Mesenchymal stem cell (in vitro differentiated cells and primary cell): ENCODE measurements around the gene SPCS1.
A peak's percentile ranks its signal among the peaks of the same experiment; 100 is the strongest.

ENCODE experiments used
- DNase-seq: peaks from one replicate; pipeline ENCODE4 v3.0.0-alpha.2; 2013
- H2AFZ ChIP-seq: one replicate; pipeline ENCODE4 v1.6.1; 2013; ENCODE audit warnings: low read depth, mild to moderate bottlenecking, control low read depth, inconsistent platforms, low read length, moderate library complexity
- H2AK5ac ChIP-seq: 2 replicates; pipeline ENCODE4 v1.6.1; 2013; ENCODE audit warnings: low read length, moderate library complexity, mild to moderate bottlenecking, inconsistent platforms; ENCODE audit not compliant: severe bottlenecking
- H2BK120ac ChIP-seq: one replicate; pipeline ENCODE4 v1.6.1; 2013; ENCODE audit warnings: low read depth, mild to moderate bottlenecking, inconsistent platforms, low read length, moderate library complexity
- H2BK12ac ChIP-seq, 2 experiments: one replicate each; pipeline ENCODE4 v1.6.1; 2013; ENCODE audit warnings: inconsistent platforms in 2 of 2, low read length in 2 of 2, mild to moderate bottlenecking in 2 of 2, moderate library complexity in 2 of 2, control low read depth in 1 of 2
- H2BK15ac ChIP-seq: one replicate; pipeline ENCODE4 v1.6.1; 2013; ENCODE audit warnings: mild to moderate bottlenecking, low read depth, inconsistent platforms; ENCODE audit not compliant: poor library complexity, severe bottlenecking
- H2BK5ac ChIP-seq: 2 replicates; pipeline ENCODE4 v1.6.1; 2013; ENCODE audit warnings: low read depth, mild to moderate bottlenecking, low read length, control low read depth, inconsistent platforms; ENCODE audit not compliant: poor library complexity, severe bottlenecking
- H3K14ac ChIP-seq, 2 experiments: one replicate each; pipeline ENCODE4 v1.6.1; 2013; ENCODE audit warnings: inconsistent platforms in 2 of 2, low read length in 2 of 2, control low read depth in 1 of 2, mild to moderate bottlenecking in 1 of 2, moderate library complexity in 1 of 2
- H3K18ac ChIP-seq, 2 experiments: one replicate each; pipeline ENCODE4 v1.6.1; 2013; ENCODE audit warnings: inconsistent platforms in 2 of 2, low read length in 2 of 2, control low read depth in 1 of 2, low read depth in 1 of 2, mild to moderate bottlenecking in 1 of 2
- H3K23ac ChIP-seq, 2 experiments: one replicate each; pipeline ENCODE4 v1.6.1; 2013; ENCODE audit warnings: inconsistent platforms in 2 of 2, low read length in 2 of 2, mild to moderate bottlenecking in 2 of 2, moderate library complexity in 2 of 2, control low read depth in 1 of 2
- H3K27ac ChIP-seq: 2 replicates; pipeline ENCODE4 v1.5.1; 2013; ENCODE audit warnings: mild to moderate bottlenecking, moderate library complexity, low read length, control low read depth, inconsistent platforms; ENCODE audit not compliant: poor library complexity, severe bottlenecking
- H3K27me3 ChIP-seq, 2 experiments: 2 replicates each; pipeline versions ENCODE4 v1.6.1 to v1.7.0; 2013; ENCODE audit warnings: low read length in 2 of 2, mild to moderate bottlenecking in 2 of 2, moderate library complexity in 2 of 2, control low read depth in 1 of 2, inconsistent platforms in 1 of 2; ENCODE audit not compliant: control insufficient read depth in 1 of 2, insufficient read depth in 1 of 2
- H3K36me3 ChIP-seq, 2 experiments: 2 replicates each; pipeline versions ENCODE4 v1.6.1 to v1.7.0; 2013; ENCODE audit warnings: low read length in 2 of 2, control low read depth in 1 of 2, inconsistent platforms in 1 of 2, low read depth in 1 of 2, mild to moderate bottlenecking in 1 of 2; ENCODE audit not compliant: insufficient read depth in 2 of 2, control insufficient read depth in 1 of 2
- H3K4ac ChIP-seq, 2 experiments: one replicate each; pipeline ENCODE4 v1.6.1; 2013; ENCODE audit warnings: inconsistent platforms in 2 of 2, low read length in 2 of 2, mild to moderate bottlenecking in 2 of 2, moderate library complexity in 2 of 2, control low read depth in 1 of 2, low read depth in 1 of 2
- H3K4me1 ChIP-seq: 2 replicates; pipeline ENCODE4 v1.6.1; 2013; ENCODE audit warnings: low read depth, low read length, control low read depth; ENCODE audit not compliant: control insufficient read depth, insufficient read depth
- H3K4me2 ChIP-seq: 2 replicates; pipeline ENCODE4 v1.6.1; 2013; ENCODE audit warnings: low read length, mild to moderate bottlenecking, inconsistent platforms; ENCODE audit not compliant: poor library complexity, severe bottlenecking
- H3K4me3 ChIP-seq, 2 experiments: 2 replicates each; pipeline versions ENCODE4 v1.5.1 to v1.7.0; 2013; ENCODE audit warnings: low read length in 2 of 2, mild to moderate bottlenecking in 2 of 2, control low read depth in 1 of 2, low read depth in 1 of 2; ENCODE audit not compliant: insufficient read depth in 1 of 2
- H3K79me1 ChIP-seq: replicated peaks from 2 replicates; pipeline ENCODE4 v1.6.1; 2013; ENCODE audit warnings: mild to moderate bottlenecking, control low read depth, low read length, inconsistent platforms; ENCODE audit not compliant: poor library complexity, severe bottlenecking
- H3K9ac ChIP-seq: 2 replicates; pipeline ENCODE4 v1.7.0; 2013; ENCODE audit warnings: mild to moderate bottlenecking, low read length, moderate library complexity
- H3K9me3 ChIP-seq: 2 replicates; pipeline ENCODE4 v1.7.0; 2013; ENCODE audit warnings: mild to moderate bottlenecking, low read length; ENCODE audit not compliant: control insufficient read depth
- H4K8ac ChIP-seq: one replicate; pipeline ENCODE4 v1.6.1; 2013; ENCODE audit warnings: inconsistent platforms, mild to moderate bottlenecking, low read length, moderate library complexity
- H4K91ac ChIP-seq: one replicate; pipeline ENCODE4 v1.6.1; 2013; ENCODE audit warnings: mild to moderate bottlenecking, low read length, inconsistent platforms
- WGBS: methylation state at CpG from one replicate; pipeline ENCODE4 v1.1.7; 2013; ENCODE audit warnings: mixed read lengths; 5-methylcytosine and 5-hydroxymethylcytosine counted together

Gene SPCS1

DNA sequence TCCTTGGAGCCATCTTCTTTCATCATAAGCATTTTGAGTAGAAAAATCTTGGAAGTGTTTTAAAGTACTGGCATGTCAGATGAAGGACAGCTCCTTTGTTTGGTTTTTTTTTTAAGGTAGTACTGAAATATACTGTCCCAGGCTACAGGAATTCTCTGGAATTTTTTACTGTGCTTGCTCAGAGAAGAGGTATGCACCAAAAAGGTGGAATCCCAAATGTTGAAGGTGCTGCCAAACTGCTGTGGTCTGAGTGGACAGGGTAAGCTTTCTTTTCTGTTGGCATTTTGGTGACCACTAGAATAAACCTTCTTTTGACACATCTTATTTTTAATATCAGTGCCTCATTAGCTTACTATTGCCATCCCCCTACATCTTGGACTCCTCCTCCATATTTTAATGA, 12.8 kb upstream of the SPCS1 start:
- no peak overlapping the region for H3K18ac ChIP-seq
- peaks cover 33 to 99% of the 10 kb centered on the region in 2 experiments for H3K36me3 ChIP-seq
- no peak overlapping the region for H2AK5ac ChIP-seq

DNA sequence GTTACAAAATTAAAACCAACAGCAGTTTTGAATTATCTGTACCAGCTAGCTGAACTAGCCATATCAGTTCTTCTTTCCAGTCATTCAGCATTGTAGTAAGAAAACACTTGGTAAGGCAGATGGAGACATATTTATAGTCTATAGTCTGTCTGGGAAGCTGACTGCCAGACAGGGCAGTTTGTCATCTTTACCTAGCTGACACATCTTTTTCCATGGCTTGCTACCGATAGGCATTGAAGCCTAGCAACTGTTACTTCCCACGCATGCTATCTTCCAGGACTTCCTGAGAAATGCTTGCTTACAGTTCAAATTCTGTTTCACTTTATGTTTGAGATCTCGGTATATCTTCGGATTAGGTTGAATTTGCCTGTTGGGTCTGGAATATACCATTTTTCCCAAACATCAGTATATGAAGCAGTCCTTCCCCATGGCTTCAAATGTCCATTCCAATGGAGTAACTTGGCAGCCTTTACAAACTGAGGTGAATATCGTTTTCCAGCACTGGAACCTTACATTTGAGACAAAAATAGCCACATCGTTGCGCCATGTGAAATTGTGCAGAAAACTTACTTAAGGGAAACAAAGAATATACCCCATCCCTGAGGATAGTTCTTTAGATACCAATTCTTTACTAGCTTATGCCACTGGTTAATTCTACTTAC, 11.2 kb upstream of the SPCS1 start:
- no peak overlapping the region for H3K4me2 ChIP-seq
- no peak overlapping the region for H3K9ac ChIP-seq
- no peak overlapping the region for H2AK5ac ChIP-seq
- no peak overlapping the region for H4K91ac ChIP-seq
- no peak overlapping the region for H3K4me3 ChIP-seq
- H3K27me3 ChIP-seq = no peaks in the 10 kb centered on the region
- no peak overlapping the region for H4K8ac ChIP-seq
- no peak overlapping the region for H3K18ac ChIP-seq
- WGBS = 79% methylated on average over 7 of the region's 7 CpGs
- no peaks in the 10 kb centered on the region for H3K9me3 ChIP-seq
- no peak overlapping the region for H2BK5ac ChIP-seq
- H3K4ac ChIP-seq = no peak overlapping the region
- H3K23ac ChIP-seq = no peak overlapping the region
- H2BK15ac ChIP-seq = no peak overlapping the region
- no peak overlapping the region for H3K14ac ChIP-seq
- H2BK120ac ChIP-seq = no peak overlapping the region
- DNase-seq = no peak
- H3K79me1 ChIP-seq = peaks cover 9% of the 10 kb centered on the region
- no peak overlapping the region for H3K27ac ChIP-seq
- no peaks in the 10 kb centered on the region for H3K4me1 ChIP-seq
- H2AFZ ChIP-seq = no peak overlapping the region
- peaks cover 25 to 95% of the 10 kb centered on the region in 2 experiments for H3K36me3 ChIP-seq
- H2BK12ac ChIP-seq = no peak overlapping the region

More for the DNA sequence above, 12.8 kb upstream of the SPCS1 start:
- Histone ChIP-seq H3K79me1 (peaks cover 13% of the 10 kb centered on the region), H2BK120ac (no peak overlapping the region), H3K27me3 (no peaks in the 10 kb centered on the region), H3K14ac (no peak overlapping the region), H2AFZ (no peak overlapping the region), H3K27ac (no peak overlapping the region), H3K4me3 (no peak overlapping the region), H2BK15ac (no peak overlapping the region), H4K8ac (no peak overlapping the region), H2BK12ac (no peak overlapping the region), H3K9me3 (no peaks in the 10 kb centered on the region), H2BK5ac (no peak overlapping the region), H4K91ac (no peak overlapping the region), H3K9ac (peak overlapping the region; percentile 6), H3K4me1 (no peaks in the 10 kb centered on the region), H3K4me2 (no peak overlapping the region), H3K4ac (no peak overlapping the region), H3K23ac (no peak overlapping the region)
- no peak for DNase-seq

DNA sequence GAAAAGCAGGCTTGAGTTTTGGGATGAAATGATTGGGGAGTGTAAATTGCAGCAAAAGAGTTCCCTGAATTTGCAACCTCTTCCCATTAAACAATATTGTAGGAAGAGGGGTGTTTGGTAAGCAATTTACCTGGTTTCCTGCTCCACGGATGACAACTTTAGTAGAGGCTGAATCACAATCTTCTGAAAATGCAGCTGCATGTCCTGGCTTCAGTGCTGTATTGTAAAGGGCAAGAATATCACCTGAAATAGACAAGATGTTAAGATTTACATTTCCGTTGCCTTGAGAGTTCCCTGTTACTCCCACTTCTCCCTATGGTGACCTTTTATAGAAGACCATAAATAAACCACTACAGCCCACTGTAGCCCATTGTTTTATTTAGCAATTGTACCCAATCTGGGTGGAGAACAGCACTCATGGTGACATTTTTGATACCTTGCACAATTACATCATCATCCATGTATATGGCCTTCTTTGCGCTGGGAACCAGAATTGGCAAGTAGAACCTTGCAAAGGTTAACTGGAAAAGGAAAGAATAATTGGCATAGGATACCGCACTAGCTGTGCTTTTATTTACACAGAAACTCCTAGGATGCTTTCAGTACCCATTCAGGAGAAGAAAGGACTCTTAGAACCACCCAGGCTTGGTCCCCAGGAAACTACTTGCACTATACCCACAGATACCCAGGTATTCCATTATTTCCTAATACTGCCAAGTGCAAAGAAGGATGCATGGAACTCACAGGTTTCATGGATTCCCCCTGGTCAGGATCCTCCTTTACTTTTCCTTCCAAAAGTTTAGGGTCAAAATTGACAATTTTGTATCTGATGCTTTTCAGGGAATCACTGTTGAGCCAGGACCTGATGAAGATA, 9.9 kb upstream of the SPCS1 start:
- no peak overlapping the region for H3K4ac ChIP-seq
- H3K4me3 ChIP-seq = no peak overlapping the region
- no peaks in the 10 kb centered on the region for H3K27me3 ChIP-seq
- H2AK5ac ChIP-seq = no peak overlapping the region
- H2BK120ac ChIP-seq = no peak overlapping the region
- H4K8ac ChIP-seq = no peak overlapping the region
- H3K4me2 ChIP-seq = no peak overlapping the region
- H2BK12ac ChIP-seq = no peak overlapping the region
- no peak overlapping the region for H3K23ac ChIP-seq
- H3K9ac ChIP-seq = no peak overlapping the region
- no peak overlapping the region for H4K91ac ChIP-seq
- no peak overlapping the region for H2BK5ac ChIP-seq
- H2AFZ ChIP-seq = no peak overlapping the region
- peaks cover 10% of the 10 kb centered on the region for H3K79me1 ChIP-seq
- WGBS = 95% methylated on average over 4 of the region's 4 CpGs
- H3K36me3 ChIP-seq = peaks cover 18 to 88% of the 10 kb centered on the region in 2 experiments
- H3K18ac ChIP-seq = no peak overlapping the region
- no peaks in the 10 kb centered on the region for H3K9me3 ChIP-seq
- no peak overlapping the region for H3K14ac ChIP-seq
- no peaks in the 10 kb centered on the region for H3K4me1 ChIP-seq
- no peak overlapping the region for H3K27ac ChIP-seq
- no peak overlapping the region for H2BK15ac ChIP-seq
- DNase-seq = no peak

DNA sequence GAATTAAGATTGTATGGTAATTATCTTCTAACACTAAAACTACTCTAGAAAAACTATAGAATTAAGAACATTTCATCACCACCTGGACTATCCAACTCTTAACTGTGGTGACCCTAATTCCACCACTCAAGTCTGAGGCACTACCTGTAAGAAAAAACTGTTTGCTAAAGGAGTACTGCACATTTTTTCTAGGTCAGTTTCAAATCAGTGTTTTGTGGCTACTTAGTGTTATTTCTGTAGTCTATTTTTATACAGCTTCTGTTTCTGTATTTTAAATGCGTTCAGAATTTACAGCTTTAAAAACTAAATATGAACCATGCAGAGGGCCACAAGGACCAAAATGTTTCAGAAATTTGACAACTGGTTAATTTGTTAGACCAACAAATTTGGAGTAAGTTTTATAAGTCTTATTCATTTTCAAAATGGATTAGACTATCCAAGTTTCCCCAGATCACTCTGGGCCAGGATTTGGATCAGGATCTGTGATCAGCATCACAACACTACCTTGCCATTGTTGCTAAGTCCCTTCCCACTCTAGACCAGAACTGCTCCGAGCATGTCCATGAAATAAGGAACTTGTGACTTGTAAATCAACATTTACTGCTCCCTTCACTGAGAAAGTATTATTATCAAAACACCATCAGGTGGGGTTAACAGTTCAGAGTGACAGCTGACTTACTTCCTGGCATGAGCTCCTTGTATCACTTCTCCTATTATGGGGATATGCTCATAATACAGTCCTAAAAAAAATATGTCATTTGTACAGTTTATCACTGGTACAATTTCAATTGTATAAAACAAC, 8.9 kb upstream of the SPCS1 start:
- no peak for DNase-seq
- H3K4me3 ChIP-seq = no peak overlapping the region
- no CpG with 5 or more reads among the region's 2 CpGs for WGBS

More for the DNA sequence above, 8.9 kb upstream of the SPCS1 start:
- no peak overlapping the region for H2BK12ac ChIP-seq
- H3K27ac ChIP-seq = peak overlapping the region; percentile 21
- H3K14ac ChIP-seq = no peak overlapping the region
- peaks cover 12% of the 10 kb centered on the region for H3K79me1 ChIP-seq
- H2BK5ac ChIP-seq = no peak overlapping the region
- H2AK5ac ChIP-seq = no peak overlapping the region
- no peak overlapping the region for H4K91ac ChIP-seq
- H3K23ac ChIP-seq = no peak overlapping the region
- no peak overlapping the region for H3K18ac ChIP-seq
- H3K4me2 ChIP-seq = no peak overlapping the region
- H4K8ac ChIP-seq = no peak overlapping the region
- peak overlapping the region; percentile 47 for H3K9ac ChIP-seq
- H2BK120ac ChIP-seq = no peak overlapping the region
- H2AFZ ChIP-seq = no peak overlapping the region
- H3K4me1 ChIP-seq = no peaks in the 10 kb centered on the region
- no peaks in the 10 kb centered on the region for H3K27me3 ChIP-seq
- peaks cover 14 to 81% of the 10 kb centered on the region in 2 experiments for H3K36me3 ChIP-seq
- no peak overlapping the region for H2BK15ac ChIP-seq
- H3K9me3 ChIP-seq = no peaks in the 10 kb centered on the region
- no peak overlapping the region for H3K4ac ChIP-seq
